Natural killer cell (primary cell): Measurements from ENCODE around the gene C10orf53. TPM values are rescaled to one million over a fixed set of nuclear protein-coding genes. Genes with fewer than 3 reads are reported as not detected.

ENCODE experiments used
- ATAC-seq, 3 donors: fragments of 150-1000 bp in 2 of 3; fragments of 200-7000 bp in 1 of 3; cut with Tn5 transposase; 1 replicate in 1 of 3; 2 replicates in 2 of 3; pipeline ENCODE4 v1.10.0; 2021; ENCODE audit warnings: mild to moderate bottlenecking in 2 of 3, moderate library complexity in 2 of 3
- DNase-seq, 2 donors: peaks; one replicate each; pipeline versions ENCODE4 v3.0.0 to v3.0.0-alpha.2; 2013 to 2021; ENCODE audit warnings: mixed read lengths in 1 of 2
- H3K27ac ChIP-seq: one replicate; pipeline ENCODE4 v1.5.1; 2013; ENCODE audit warnings: mild to moderate bottlenecking, low read length
- H3K27me3 ChIP-seq: one replicate; pipeline ENCODE4 v1.6.1; 2013; ENCODE audit warnings: low read length; ENCODE audit not compliant: control insufficient read depth, insufficient read depth
- H3K36me3 ChIP-seq: one replicate; pipeline ENCODE4 v1.6.1; 2013; ENCODE audit warnings: low read length; ENCODE audit not compliant: control insufficient read depth, insufficient read depth
- H3K4me1 ChIP-seq: one replicate; pipeline ENCODE4 v1.6.1; 2013; ENCODE audit warnings: low read length; ENCODE audit not compliant: control insufficient read depth, insufficient read depth
- H3K4me3 ChIP-seq: one replicate; pipeline ENCODE4 v1.5.1; 2013; ENCODE audit warnings: low read length
- H3K9me3 ChIP-seq: one replicate; pipeline ENCODE4 v1.6.1; 2013; ENCODE audit warnings: low read length; ENCODE audit not compliant: control insufficient read depth, insufficient read depth
- H3K27ac Mint-ChIP-seq, 2 donors: one replicate each; pipeline ENCODE4 v1.8.0; 2022; ENCODE audit warnings: mild to moderate bottlenecking in 2 of 2, mixed read lengths in 2 of 2, moderate library complexity in 1 of 2
- H3K27me3 Mint-ChIP-seq, 2 donors: one replicate each; pipeline ENCODE4 v1.8.0; 2022; ENCODE audit warnings: low read depth in 2 of 2, mixed read lengths in 2 of 2
- H3K36me3 Mint-ChIP-seq: one replicate; pipeline ENCODE4 v1.8.0; 2022; ENCODE audit warnings: mixed read lengths
- H3K4me1 Mint-ChIP-seq, 2 donors: one replicate each; pipeline ENCODE4 v1.8.0; 2022; ENCODE audit warnings: mixed read lengths in 2 of 2
- H3K4me3 Mint-ChIP-seq: one replicate; pipeline ENCODE4 v1.8.0; 2022; ENCODE audit warnings: mild to moderate bottlenecking, moderate library complexity, mixed read lengths
- H3K9me3 Mint-ChIP-seq, 2 donors: one replicate each; pipeline ENCODE4 v1.8.0; 2022; ENCODE audit warnings: mixed read lengths in 2 of 2
- CTCF ChIP-seq: fragments of 200-600 bp; IDR thresholded peaks from one replicate; pipeline ENCODE4 v1.8.0; 2022; ENCODE audit warnings: antibody characterized with exemption
- WGBS: methylation state at CpG from one replicate; pipeline ENCODE4 v1.1.7; 2013; ENCODE audit warnings: missing lambda C conversion rate; ENCODE audit not compliant: insufficient coverage; 5-methylcytosine and 5-hydroxymethylcytosine counted together
- intact Hi-C: fragments of 100-400 bp; cut with micrococcal nuclease; formaldehyde crosslinking; loops from one replicate; pipeline ENCODE4 v1.14.2; 2022
- total RNA-seq, 4 donors: library from RNA; stranded (reverse); fragments of 120-200 nt in 1 of 4; gene quantifications; one replicate each; pipeline versions ENCODE4 v1.2.3 to v1.2.4, GENCODE V29; 2013 to 2022

Gene C10orf53
- total RNA-seq, 3 donors from 2014 or later (not counting 1 experiment from before 2014, with no cell fraction given): not detected

DNA sequence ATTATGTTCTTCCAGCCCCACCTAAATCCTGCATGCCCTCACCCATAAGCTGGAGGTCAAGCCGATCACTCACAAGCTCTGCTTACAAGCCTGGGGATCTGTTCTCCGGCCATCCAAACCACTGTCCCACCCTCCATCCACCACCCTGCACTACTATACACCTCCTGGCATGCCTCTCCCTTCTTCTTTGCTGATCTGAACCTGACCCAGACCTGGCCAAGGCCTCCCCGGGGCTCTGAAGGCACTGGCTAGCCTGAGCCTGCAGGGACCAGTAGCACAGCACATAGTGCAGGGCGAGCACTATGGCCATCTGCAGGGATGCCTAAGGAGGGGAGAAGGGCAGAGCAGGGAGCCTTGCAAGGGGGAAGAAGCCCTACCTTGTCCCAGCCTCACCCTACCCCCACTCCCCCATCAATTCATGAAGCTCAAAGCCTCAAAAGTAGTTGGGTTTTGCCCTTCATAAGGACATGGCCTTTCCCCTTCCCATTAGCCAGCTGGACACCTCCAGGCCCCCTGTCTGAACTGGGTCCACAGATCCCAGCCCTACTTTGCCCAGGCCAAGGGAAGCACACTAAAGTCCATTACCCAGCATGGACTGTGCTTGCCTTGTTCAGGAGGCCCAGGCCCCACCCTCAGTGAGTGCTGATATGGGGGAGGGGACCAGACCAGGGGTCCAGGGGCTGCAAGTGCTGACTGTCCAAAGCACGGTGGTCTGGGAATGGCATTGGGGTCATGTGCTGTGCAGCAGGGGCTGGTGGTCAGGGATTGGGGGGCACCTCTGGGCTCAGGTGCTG, 36.0 kb upstream of the C10orf53 start:
- WGBS: 76% methylated on average over 5 of the region's 5 CpGs
- Mint-ChIP-seq H3K27ac (no peak overlapping the region), H3K36me3 (no peaks in the 10 kb centered on the region), H3K27me3 (peaks cover 18 to 34% of the 10 kb centered on the region in 2 donors), H3K9me3 (no peaks in the 10 kb centered on the region), H3K4me3 (no peak overlapping the region), H3K4me1 (no peaks in the 10 kb centered on the region)
- no peak for ATAC-seq
- Histone ChIP-seq H3K36me3 (no peaks in the 10 kb centered on the region), H3K27me3 (peaks cover 3% of the 10 kb centered on the region), H3K9me3 (no peaks in the 10 kb centered on the region), H3K4me1 (no peaks in the 10 kb centered on the region), H3K4me3 (no peak overlapping the region), H3K27ac (no peak overlapping the region)
- intact Hi-C loops: no loop called here
- DNase-seq: no peak
- no peak for TF ChIP-seq CTCF

GRCh38 chr10:49644035-49644646, 35.3 kb upstream of the C10orf53 start:
- H3K9me3 Mint-ChIP-seq: no peaks in the 10 kb centered on the region
- peaks cover 3% of the 10 kb centered on the region for H3K27me3 ChIP-seq

DNA sequence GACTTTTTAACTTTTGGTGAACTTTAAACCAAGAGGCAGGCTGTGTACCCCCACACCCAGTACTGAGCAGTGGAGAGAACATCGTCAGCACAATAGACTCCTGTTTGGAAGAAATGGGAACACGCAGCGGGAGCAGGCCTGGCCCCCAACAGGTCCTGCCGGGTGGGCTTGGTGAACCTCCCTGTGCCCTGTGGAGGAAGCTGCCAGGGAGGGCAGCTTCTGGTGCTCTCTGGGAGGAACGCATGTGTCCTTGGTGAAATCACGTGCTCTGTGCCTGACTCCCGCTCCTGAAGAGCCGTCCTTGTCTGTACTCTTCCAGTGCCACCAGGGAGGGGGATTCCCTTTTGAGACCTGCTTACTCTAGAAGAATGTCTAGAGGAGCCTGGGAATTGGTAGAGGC, 34.0 kb upstream of the C10orf53 start:
- Mint-ChIP-seq H3K36me3 (no peaks in the 10 kb centered on the region), H3K27ac (no peak overlapping the region), H3K4me3 (no peak overlapping the region), H3K9me3 (no peaks in the 10 kb centered on the region), H3K4me1 (peaks cover 0 to 12% of the 10 kb centered on the region in 2 donors), H3K27me3 (peaks cover 18 to 19% of the 10 kb centered on the region in 2 donors)
- intact Hi-C loops: no loop called here
- WGBS: 89% methylated on average over 8 of the region's 8 CpGs
- Histone ChIP-seq H3K27ac (no peak overlapping the region), H3K36me3 (no peaks in the 10 kb centered on the region), H3K4me3 (no peak overlapping the region), H3K27me3 (peaks cover 3% of the 10 kb centered on the region), H3K9me3 (no peaks in the 10 kb centered on the region), H3K4me1 (no peaks in the 10 kb centered on the region)
- TF ChIP-seq CTCF: no peak
- DNase-seq (no peak), ATAC-seq (no peak)

More at GRCh38 chr10:49644035-49644646, 35.3 kb upstream of the C10orf53 start:
- H3K27ac Mint-ChIP-seq: no peak overlapping the region
- H3K36me3 Mint-ChIP-seq: no peaks in the 10 kb centered on the region
- peaks cover 0 to 4% of the 10 kb centered on the region in 2 donors for H3K4me1 Mint-ChIP-seq
- no peaks in the 10 kb centered on the region for H3K9me3 ChIP-seq
- TF ChIP-seq CTCF: no peak
- no peaks in the 10 kb centered on the region for H3K4me1 ChIP-seq
- H3K4me3 Mint-ChIP-seq: no peak overlapping the region
- intact Hi-C loops: no loop called here
- DNase-seq: no peak
- peaks cover 18 to 31% of the 10 kb centered on the region in 2 donors for H3K27me3 Mint-ChIP-seq
- 76% methylated on average over 7 of the region's 7 CpGs for WGBS
- H3K4me3 ChIP-seq: no peak overlapping the region
- H3K27ac ChIP-seq: no peak overlapping the region
- no peak for ATAC-seq
- no peaks in the 10 kb centered on the region for H3K36me3 ChIP-seq
